Right atrium auricular region (tissue), 2 donors: ENCODE data around the gene RFTN1. TPM values are rescaled to one million over a fixed set of nuclear protein-coding genes. Genes with fewer than 3 reads are reported as not detected.

Source experiments
- DNase-seq: peaks from one replicate; pipeline ENCODE4 v3.0.0-alpha.2; 2019; ENCODE audit warnings: low spot score
- H3K27ac ChIP-seq, 2 donors: fragments of 200-600 bp; sonication (generic); 1 replicate in 1 of 2; 2 replicates in 1 of 2; pipeline ENCODE4 v1.5.1; 2016 to 2019
- H3K27me3 ChIP-seq, 2 donors: fragments of 200-600 bp; sonication (generic); one replicate each; pipeline versions ENCODE4 v1.5.1 to v1.6.0; 2017 to 2019
- H3K36me3 ChIP-seq: fragments of 200-600 bp; sonication (generic); one replicate; pipeline ENCODE4 v1.5.1; 2016
- H3K4me1 ChIP-seq, 2 donors: fragments of 200-600 bp; sonication (generic); one replicate each; pipeline versions ENCODE4 v1.5.1 to v1.6.0; 2017 to 2019
- H3K4me3 ChIP-seq, 2 donors: fragments of 200-600 bp; sonication (generic); 1 replicate in 1 of 2; 2 replicates in 1 of 2; pipeline ENCODE4 v1.5.1; 2017 to 2019; ENCODE audit warnings: mild to moderate bottlenecking in 1 of 2, moderate library complexity in 1 of 2
- H3K9me3 ChIP-seq, 2 donors: fragments of 200-600 bp; sonication (generic); one replicate each; pipeline ENCODE4 v1.5.1; 2019
- CTCF ChIP-seq, 2 donors: fragments of 200-600 bp; sonication (generic); IDR thresholded peaks; one replicate each; pipeline ENCODE4 v1.5.1; 2019; ENCODE audit warnings: antibody characterized with exemption in 2 of 2
- total RNA-seq, 2 donors: library from RNA; depleted of rRNA; stranded (reverse); fragments of >200 nt; gene quantifications; one replicate each; pipeline ENCODE4 v1.1.0, GENCODE V29; 2016

The RFTN1 gene
- total RNA-seq, 2 donors from 2014 or later, result 15.9 to 33.6 TPM

GRCh38 chr3:16379838-16380237, 133.7 kb downstream of the RFTN1 start:
- Histone ChIP-seq H3K9me3 (no peaks in the 10 kb centered on the region), H3K4me1 (peaks cover 0 to 24% of the 10 kb centered on the region in 2 donors), H3K27me3 (no peaks in the 10 kb centered on the region), H3K27ac (no peak overlapping the region), H3K4me3 (no peak overlapping the region), H3K36me3 (no peaks in the 10 kb centered on the region)
- no peak for DNase-seq
- no peak for TF ChIP-seq CTCF (IDR thresholded peaks at IDR 0.05)

- no peak for DNase-seq
- no peak overlapping the region for H3K27ac ChIP-seq
Measured at GRCh38 chr3:16378920-16379319, 134.6 kb downstream of the RFTN1 start.

GRCh38 chr3:16378415-16378814, 135.1 kb downstream of the RFTN1 start:
- Histone ChIP-seq H3K9me3 (no peaks in the 10 kb centered on the region), H3K4me3 (no peak overlapping the region), H3K27ac (no peak overlapping the region), H3K4me1 (peaks cover 0 to 38% of the 10 kb centered on the region in 2 donors), H3K36me3 (no peaks in the 10 kb centered on the region), H3K27me3 (no peaks in the 10 kb centered on the region)
- no peak for TF ChIP-seq CTCF (IDR thresholded peaks at IDR 0.05)
- DNase-seq, result no peak

More at GRCh38 chr3:16378920-16379319, 134.6 kb downstream of the RFTN1 start:
- Histone ChIP-seq H3K4me3 (no peak overlapping the region), H3K36me3 (no peaks in the 10 kb centered on the region), H3K9me3 (no peaks in the 10 kb centered on the region), H3K27me3 (no peaks in the 10 kb centered on the region), H3K4me1 (peaks cover 0 to 33% of the 10 kb centered on the region in 2 donors)
- TF ChIP-seq CTCF (IDR thresholded peaks at IDR 0.05), result no peak

GRCh38 chr3:16377847-16378302, 135.6 kb downstream of the RFTN1 start:
- H3K27ac ChIP-seq, result no peak overlapping the region
- no peak for DNase-seq
- peaks cover 0 to 44% of the 10 kb centered on the region in 2 donors for H3K4me1 ChIP-seq

GRCh38 chr3:16377196-16377595, 136.3 kb downstream of the RFTN1 start:
- Histone ChIP-seq H3K27me3 (no peaks in the 10 kb centered on the region), H3K9me3 (no peaks in the 10 kb centered on the region), H3K4me3 (no peak overlapping the region), H3K4me1 (peaks cover 0 to 50% of the 10 kb centered on the region in 2 donors), H3K36me3 (no peaks in the 10 kb centered on the region), H3K27ac (no peak overlapping the region)
- TF ChIP-seq CTCF (IDR thresholded peaks at IDR 0.05), result no peak
- DNase-seq, result no peak

More at GRCh38 chr3:16377847-16378302, 135.6 kb downstream of the RFTN1 start:
- no peak overlapping the region for H3K4me3 ChIP-seq
- H3K27me3 ChIP-seq, result no peaks in the 10 kb centered on the region
- no peaks in the 10 kb centered on the region for H3K9me3 ChIP-seq
- no peak for TF ChIP-seq CTCF (IDR thresholded peaks at IDR 0.05)
- H3K36me3 ChIP-seq, result no peaks in the 10 kb centered on the region

GRCh38 chr3:16375891-16376290, 137.6 kb downstream of the RFTN1 start:
- Histone ChIP-seq H3K27ac (peak overlapping the region in 1 of 2 donors; percentile 6), H3K9me3 (no peaks in the 10 kb centered on the region), H3K27me3 (no peaks in the 10 kb centered on the region), H3K4me3 (no peak overlapping the region), H3K4me1 (peaks cover 0 to 63% of the 10 kb centered on the region in 2 donors), H3K36me3 (no peaks in the 10 kb centered on the region)
- no peak for TF ChIP-seq CTCF (IDR thresholded peaks at IDR 0.05)
- no peak for DNase-seq
